ENCODE data around the gene OR2F1. TPM values are rescaled to one million over a fixed set of nuclear protein-coding genes. Genes with fewer than 3 reads are reported as not detected.
A peak's percentile ranks its signal among the peaks of the same experiment; 100 is the strongest.

The OR2F1 gene
- polyA plus RNA-seq (ENCODE audit: insufficient read length in 10 of 10), result under 1 TPM in 4 of 10 donors, not detected in 6; 0.05 to 0.21 (median 0.10) TPM
- long read RNA-seq, donor 1, result 0 reads
- long read RNA-seq, donor 2, result 0 reads
- long read RNA-seq, donor 3, result 0 reads
- long read RNA-seq, donor 4, result 0 reads
- long read RNA-seq, donor 5, result 0 reads
- long read RNA-seq, donor 6, result 0 reads
- long read RNA-seq, donor 7, result 0 reads
- long read RNA-seq, donor 8, result 0 reads
- long read RNA-seq, donor 9, result 0 reads

- no peak for DNase-seq
These were observed at the start of gene OR2F1 for GRCh38 chr7:143954544-143954943. OR2F1 (plus strand) TSS chr7:143954844; CDS start chr7:143959971, 5,127 bp downstream.

- no peak for DNase-seq
These were observed 49.1 kb upstream of the OR2F1 start for GRCh38 chr7:143905509-143905908.

- DNase-seq, result peak in 2 of 3 donors; percentile 46 to 59
These were observed 48.5 kb upstream of the OR2F1 start for GRCh38 chr7:143906151-143906550.

GRCh38 chr7:143906895-143907294 is 47.7 kb upstream of the OR2F1 start:
- no peak for DNase-seq

GRCh38 chr7:143908120-143908519 is 46.5 kb upstream of the OR2F1 start:
- peak; percentile 59 to 76 (median 61) for DNase-seq

GRCh38 chr7:143909863-143910262 is 44.8 kb upstream of the OR2F1 start:
- peak in 1 of 3 donors; percentile 24 for DNase-seq

GRCh38 chr7:143910473-143911248 is 44.0 kb upstream of the OR2F1 start:
- peak in 1 of 3 donors; percentile 37 for DNase-seq

- DNase-seq, result no peak
These were observed 40.6 kb upstream of the OR2F1 start for GRCh38 chr7:143913945-143914615.

GRCh38 chr7:143914938-143915652 is 39.5 kb upstream of the OR2F1 start:
- DNase-seq, result no peak

GRCh38 chr7:143924851-143925250 is 29.8 kb upstream of the OR2F1 start:
- no peak for DNase-seq

GRCh38 chr7:143929224-143929920 is 25.3 kb upstream of the OR2F1 start:
- DNase-seq, result no peak

- no peak for DNase-seq
These were observed 22.9 kb upstream of the OR2F1 start for GRCh38 chr7:143931739-143932138.

- DNase-seq, result peak; percentile 14 to 60 (median 43)
These were observed 19.9 kb upstream of the OR2F1 start, which contains the start of gene OR2F2 for GRCh38 chr7:143934526-143935325. OR2F2 (plus strand) TSS chr7:143935233; CDS start chr7:143935233, 0 bp downstream.

GRCh38 chr7:143936087-143937009 is 18.3 kb upstream of the OR2F1 start:
- peak; percentile 6 to 33 (median 22) for DNase-seq

GRCh38 chr7:143938379-143939243 is 16.0 kb upstream of the OR2F1 start:
- DNase-seq, result no peak

GRCh38 chr7:143945423-143945822 is 9.2 kb upstream of the OR2F1 start:
- DNase-seq, result no peak

GRCh38 chr7:143947111-143947510 is 7.5 kb upstream of the OR2F1 start:
- DNase-seq, result no peak

- DNase-seq, result no peak
These were observed 5.9 kb upstream of the OR2F1 start for GRCh38 chr7:143948733-143949132.

Measured in muscle of back (tissue), 13 donors.